Tibial nerve (tissue), 3 donors: ENCODE measurements around the gene LRRC74B.

Experiments
- POLR2A ChIP-seq, 2 donors: fragments of 450-650 bp; IDR thresholded peaks; one replicate each; pipeline ENCODE4 v1.6.1; 2017; ENCODE audit warnings: antibody characterized with exemption in 2 of 2, mild to moderate bottlenecking in 2 of 2, moderate library complexity in 2 of 2
- TF ChIP-seq, protein P1 (sequence below), 5 experiments: fragments of 200-600 bp in 3 of 5; fragments of 450-650 bp in 2 of 5; sonication (generic) in 3 of 5; IDR thresholded peaks; one replicate each; pipeline ENCODE4 v1.5.1; 2016 to 2019; ENCODE audit warnings: antibody characterized with exemption in 5 of 5, mild to moderate bottlenecking in 3 of 5, moderate library complexity in 2 of 5

DNA sequence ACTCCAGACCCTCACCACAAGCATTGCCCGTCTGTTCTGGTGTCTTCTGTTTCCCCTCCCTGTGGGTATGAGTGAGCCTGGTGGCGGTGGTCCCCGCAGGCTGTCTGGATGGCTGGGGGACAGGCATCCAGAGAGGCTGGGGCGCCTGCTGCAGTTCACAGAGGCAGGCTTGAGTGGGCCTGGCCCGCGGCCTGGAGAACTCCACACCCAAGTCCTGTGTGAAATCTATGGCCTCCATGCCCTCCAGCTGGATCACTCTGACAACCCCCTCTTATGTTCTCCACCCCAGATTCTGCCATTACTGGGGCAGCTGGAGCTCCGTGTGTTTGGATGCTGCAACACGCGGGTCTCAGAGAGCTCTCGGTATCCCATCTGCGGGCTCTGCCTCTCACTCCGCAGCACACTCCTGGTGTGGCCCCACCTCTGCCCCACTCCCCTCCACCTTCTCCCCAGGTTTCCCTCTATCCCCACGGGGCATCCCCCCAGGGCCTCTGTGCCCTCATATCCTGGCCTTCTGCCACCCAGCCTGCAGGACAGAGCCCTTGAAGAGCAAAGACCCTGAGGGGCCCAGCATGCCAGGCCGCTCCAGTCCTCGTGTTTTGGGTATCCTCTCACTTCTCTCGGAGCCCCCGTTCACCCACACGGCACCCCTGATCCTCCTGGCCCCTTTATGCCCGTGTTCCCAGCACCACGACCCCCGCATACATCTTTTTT lies 31.3 kb downstream of the LRRC74B start:
- TF ChIP-seq, protein P1, sequence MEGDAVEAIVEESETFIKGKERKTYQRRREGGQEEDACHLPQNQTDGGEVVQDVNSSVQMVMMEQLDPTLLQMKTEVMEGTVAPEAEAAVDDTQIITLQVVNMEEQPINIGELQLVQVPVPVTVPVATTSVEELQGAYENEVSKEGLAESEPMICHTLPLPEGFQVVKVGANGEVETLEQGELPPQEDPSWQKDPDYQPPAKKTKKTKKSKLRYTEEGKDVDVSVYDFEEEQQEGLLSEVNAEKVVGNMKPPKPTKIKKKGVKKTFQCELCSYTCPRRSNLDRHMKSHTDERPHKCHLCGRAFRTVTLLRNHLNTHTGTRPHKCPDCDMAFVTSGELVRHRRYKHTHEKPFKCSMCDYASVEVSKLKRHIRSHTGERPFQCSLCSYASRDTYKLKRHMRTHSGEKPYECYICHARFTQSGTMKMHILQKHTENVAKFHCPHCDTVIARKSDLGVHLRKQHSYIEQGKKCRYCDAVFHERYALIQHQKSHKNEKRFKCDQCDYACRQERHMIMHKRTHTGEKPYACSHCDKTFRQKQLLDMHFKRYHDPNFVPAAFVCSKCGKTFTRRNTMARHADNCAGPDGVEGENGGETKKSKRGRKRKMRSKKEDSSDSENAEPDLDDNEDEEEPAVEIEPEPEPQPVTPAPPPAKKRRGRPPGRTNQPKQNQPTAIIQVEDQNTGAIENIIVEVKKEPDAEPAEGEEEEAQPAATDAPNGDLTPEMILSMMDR (IDR thresholded peaks at IDR 0.05) = no peak
- TF ChIP-seq POLR2A (IDR thresholded peaks at IDR 0.05) = no peak
